Endometrial microvascular endothelial cells (primary cell): Measurements from ENCODE around the gene OS9. TPM values are rescaled to one million over a fixed set of nuclear protein-coding genes. Genes with fewer than 3 reads are reported as not detected.
"Not testable (repeated sequence)": the region's sequence is repeated elsewhere in the genome, so short reads cannot be mapped to it uniquely, and the experiment has no call there.

Experiments
- in situ Hi-C: cut with HindIII; loops from 2 replicates; pipeline ENCODE4 v1.10.0; 2017; ENCODE audit warnings: low sequenced_read_pairs, low pct_unique_long_range_greater_than_20kb; ENCODE audit errors: inconsistent ontology term
- total RNA-seq: library from RNA; depleted of rRNA; stranded (reverse); fragments of >200 nt; gene quantifications from one replicate; pipeline ENCODE4 v1.2.3, GENCODE V29; 2015; ENCODE audit errors: inconsistent ontology term

The OS9 gene
- 295 TPM for total RNA-seq

- in situ Hi-C loops: no loop called here
These were observed at the start of gene OS9 for GRCh38 chr12:57693659-57694458. Gene OS9, plus strand, starts transcription at chr12:57694132. Its CDS starts 30 bp downstream, at chr12:57694162.

- in situ Hi-C loops: not testable (repeated sequence)
These were observed 47.8 kb upstream of the OS9 start for GRCh38 chr12:57645990-57646658.

GRCh38 chr12:57646659-57647049 lies 47.3 kb upstream of the OS9 start:
- in situ Hi-C loops: not testable (repeated sequence)

- in situ Hi-C loops: no loop called here
These were observed 39.9 kb upstream of the OS9 start for GRCh38 chr12:57654042-57654441.

- in situ Hi-C loops: no loop called here
These were observed 38.2 kb upstream of the OS9 start for GRCh38 chr12:57655541-57656240.

GRCh38 chr12:57656408-57656807 lies 37.5 kb upstream of the OS9 start:
- in situ Hi-C loops: not testable (repeated sequence)

- in situ Hi-C loops: no loop called here
These were observed 36.2 kb upstream of the OS9 start for GRCh38 chr12:57657744-57658143.

GRCh38 chr12:57658890-57659289 lies 35.0 kb upstream of the OS9 start:
- in situ Hi-C loops: no loop called here

- in situ Hi-C loops: no loop called here
These were observed 32.6 kb upstream of the OS9 start for GRCh38 chr12:57661376-57661775.

GRCh38 chr12:57665066-57665820 lies 28.7 kb upstream of the OS9 start:
- in situ Hi-C loops: not testable (repeated sequence)

GRCh38 chr12:57666897-57667296 lies 27.0 kb upstream of the OS9 start:
- in situ Hi-C loops: no loop called here

GRCh38 chr12:57669691-57670090 lies 24.2 kb upstream of the OS9 start:
- in situ Hi-C loops: not testable (repeated sequence)

GRCh38 chr12:57671811-57672210 lies 22.1 kb upstream of the OS9 start:
- in situ Hi-C loops: not testable (repeated sequence)

GRCh38 chr12:57672801-57673200 lies 21.1 kb upstream of the OS9 start:
- in situ Hi-C loops: no loop called here

GRCh38 chr12:57674691-57675090 lies 19.2 kb upstream of the OS9 start:
- in situ Hi-C loops: no loop called here

GRCh38 chr12:57677947-57678346 lies 16.0 kb upstream of the OS9 start:
- in situ Hi-C loops: not testable (repeated sequence)

- in situ Hi-C loops: no loop called here
These were observed 14.2 kb upstream of the OS9 start for GRCh38 chr12:57679697-57680096.

- in situ Hi-C loops: no loop called here
These were observed 6.1 kb upstream of the OS9 start for GRCh38 chr12:57687862-57688261.

GRCh38 chr12:57688931-57689330 lies 5.0 kb upstream of the OS9 start:
- in situ Hi-C loops: no loop called here
